Caco-2 (cell line): ENCODE data around the gene F12. TPM values are rescaled to one million over a fixed set of nuclear protein-coding genes. Genes with fewer than 3 reads are reported as not detected.

ENCODE experiments used
- BruUV-seq: library from RNA; stranded (reverse); fragments of 400-500 nt; replicated peaks from 2 replicates; lab custom pipeline; 2021; lab: Mats Ljungman, UMichigan
- CTCF ChIA-PET: fragments of 300-600 bp; sonication (Branson Sonifier 250); formaldehyde crosslinking; loops from one replicate; lab custom pipeline; 2022; ENCODE audit warnings: antibody characterized with exemption; lab: Charles Lee
- POLR2A ChIA-PET: fragments of 300-600 bp; sonication (Branson Sonifier 250); formaldehyde crosslinking; loops from one replicate; lab custom pipeline; 2022; ENCODE audit warnings: antibody characterized with exemption; lab: Charles Lee
- DNase-seq, 2 experiments: peaks; one replicate each; pipeline versions ENCODE4 v3.0.0 to v3.0.0-alpha.2; 2020 to 2022
- H3K27me3 ChIP-seq: replicated peaks from 2 replicates; pipeline ENCODE4 v1.6.0; 2011; ENCODE audit warnings: low read length; ENCODE audit not compliant: control insufficient read depth, insufficient read depth
- H3K36me3 ChIP-seq: 2 replicates; pipeline ENCODE4 v1.5.1; 2011; ENCODE audit warnings: low read length; ENCODE audit not compliant: control insufficient read depth, insufficient read depth
- H3K4me1 ChIP-seq: fragments of 250-450 bp; sonication (Bioruptor Pico); 2 replicates; pipeline ENCODE4 v1.5.1; 2020; ENCODE audit warnings: mild to moderate bottlenecking
- H3K4me3 ChIP-seq: 2 replicates; pipeline ENCODE4 v1.5.1; 2011; ENCODE audit warnings: low read depth, mild to moderate bottlenecking, control low read depth, low read length
- H3K9me3 ChIP-seq: fragments of 250-450 bp; sonication (Bioruptor Pico); 2 replicates; pipeline ENCODE4 v1.5.1; 2020; ENCODE audit warnings: mild to moderate bottlenecking, moderate library complexity
- H3K27ac Mint-ChIP-seq: one replicate; pipeline ENCODE4 v1.8.0; 2022; ENCODE audit warnings: mixed read lengths; ENCODE audit not compliant: unreplicated experiment
- H3K27me3 Mint-ChIP-seq: one replicate; pipeline ENCODE4 v1.8.0; 2022; ENCODE audit warnings: mixed read lengths; ENCODE audit not compliant: insufficient read depth, unreplicated experiment
- H3K36me3 Mint-ChIP-seq: one replicate; pipeline ENCODE4 v1.8.0; 2022; ENCODE audit warnings: mild to moderate bottlenecking, mixed read lengths; ENCODE audit not compliant: insufficient read depth, unreplicated experiment
- H3K4me1 Mint-ChIP-seq: one replicate; pipeline ENCODE4 v1.8.0; 2022; ENCODE audit warnings: low read depth, mixed read lengths; ENCODE audit not compliant: unreplicated experiment
- H3K4me3 Mint-ChIP-seq: one replicate; pipeline ENCODE4 v1.8.0; 2022; ENCODE audit warnings: mild to moderate bottlenecking, moderate library complexity, mixed read lengths; ENCODE audit not compliant: unreplicated experiment
- H3K9me3 Mint-ChIP-seq: one replicate; pipeline ENCODE4 v1.8.0; 2022; ENCODE audit warnings: mixed read lengths; ENCODE audit not compliant: unreplicated experiment
- intact Hi-C: fragments of 100-400 bp; cut with micrococcal nuclease; formaldehyde crosslinking; loops from one replicate; pipeline ENCODE4 v1.10.0; 2022; ENCODE audit not compliant: unreplicated experiment
- total RNA-seq: library from RNA; stranded (reverse); gene quantifications from 2 replicates; pipeline ENCODE4 v1.2.3, GENCODE V29; 2022
- TF ChIP-seq, protein P1 (sequence below), 2 experiments: fragments of 200-600 bp in 1 of 2; IDR thresholded peaks; 1 replicate in 1 of 2; 2 replicates in 1 of 2; pipeline versions ENCODE4 v1.5.1 to v1.8.0; 2011 to 2022; ENCODE audit warnings: antibody characterized with exemption in 1 of 2, control low read depth in 1 of 2, inconsistent platforms in 1 of 2, low read depth in 1 of 2, low read length in 1 of 2, mild to moderate bottlenecking in 1 of 2, moderate library complexity in 1 of 2; ENCODE audit not compliant: insufficient read depth in 1 of 2, severe bottlenecking in 1 of 2, unreplicated experiment in 1 of 2

Gene F12
- total RNA-seq, 1 experiment from 2014 or later = 13.3 TPM

DNA sequence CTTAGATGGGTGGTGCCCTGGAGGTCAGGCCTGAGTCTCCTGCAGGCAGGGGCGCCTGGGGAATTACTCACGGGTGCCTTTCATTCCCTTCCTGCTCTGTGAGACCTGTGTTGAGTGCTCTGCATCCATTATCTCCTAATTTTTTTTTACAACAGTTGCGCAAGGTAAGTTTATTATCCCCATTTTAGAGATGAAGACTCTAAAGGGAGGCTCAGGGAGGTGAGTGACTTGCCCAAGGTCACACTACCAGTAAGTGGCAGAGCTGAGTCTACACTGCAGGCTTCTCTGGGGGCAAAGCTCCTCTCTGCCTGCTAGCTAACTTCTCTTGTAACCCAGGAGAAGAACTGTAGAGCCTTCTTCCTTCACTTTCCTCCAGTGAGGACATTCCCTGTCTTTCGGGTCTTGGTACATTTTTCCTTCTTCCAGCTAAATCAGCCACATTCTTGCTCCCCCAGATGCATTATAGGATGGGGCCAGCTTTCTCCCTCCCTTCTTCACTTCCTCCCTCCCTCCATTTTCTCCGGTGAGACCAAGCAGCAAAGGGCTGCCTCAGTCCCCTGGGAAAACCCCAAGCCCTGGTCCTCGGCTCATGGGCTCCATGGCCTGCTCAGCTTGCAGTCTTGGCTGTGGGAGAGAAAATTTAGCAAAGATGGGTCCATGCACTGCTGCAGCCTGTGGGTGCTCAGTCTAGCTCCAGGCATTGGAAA, 39.0 kb upstream of the F12 start:
- CTCF ChIA-PET = interaction anchor here (0.5 to 6.4 kb wide), 5 partner anchors 45 to 78 kb away, joined by 3 to 78 read pairs (median 5); no protein-coding TSS in a partner anchor
- peak overlapping the region; percentile 2 for H3K27ac Mint-ChIP-seq

DNA sequence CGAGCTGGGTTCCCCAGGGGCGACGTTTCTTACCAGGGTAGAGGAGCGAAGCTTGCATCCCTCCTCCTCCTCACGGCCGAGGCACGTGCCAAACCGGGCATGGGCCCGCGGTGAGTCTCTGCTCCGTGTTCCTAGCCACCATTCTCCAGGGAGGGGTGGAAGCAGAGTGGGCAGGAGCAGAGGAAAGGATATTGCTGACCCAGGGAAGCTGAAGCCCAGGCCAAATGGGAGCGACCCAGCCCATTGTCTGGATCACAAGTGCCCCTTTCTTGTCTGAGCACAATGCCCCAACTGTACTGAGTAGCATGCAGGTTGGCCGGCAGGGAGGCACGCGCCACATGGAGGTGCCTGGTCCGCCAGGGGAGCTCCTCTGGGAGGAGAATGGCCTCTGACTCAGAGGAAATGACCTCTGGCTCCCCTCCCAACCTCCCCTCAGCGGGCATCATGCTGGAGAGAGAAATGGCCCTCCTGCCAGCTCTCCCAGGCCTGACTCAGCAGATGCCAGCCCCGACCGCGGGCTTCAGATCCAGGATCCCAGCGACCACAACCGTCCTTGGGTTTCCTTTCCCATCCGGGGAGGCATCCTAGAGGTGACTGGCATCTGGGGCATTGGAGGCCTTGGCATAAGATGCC, 38.4 kb upstream of the F12 start:
- Histone ChIP-seq H3K4me1 (peaks cover 6% of the 10 kb centered on the region; the same call in 1 of the 2 replicates), H3K36me3 (no peaks in the 10 kb centered on the region; the same call in 1 of the 2 replicates), H3K9me3 (no peaks in the 10 kb centered on the region), H3K4me3 (peak overlapping the region; percentile 78), H3K27me3 (no peaks in the 10 kb centered on the region)
- DNase-seq = no peak
- peaks cover 6% of the 10 kb centered on the region for H3K27me3 Mint-ChIP-seq
- H3K9me3 Mint-ChIP-seq = no peaks in the 10 kb centered on the region
- peak overlapping the region; percentile 70 for H3K4me3 Mint-ChIP-seq
- peaks cover 55% of the 10 kb centered on the region for H3K36me3 Mint-ChIP-seq
- TF ChIP-seq, protein P1, sequence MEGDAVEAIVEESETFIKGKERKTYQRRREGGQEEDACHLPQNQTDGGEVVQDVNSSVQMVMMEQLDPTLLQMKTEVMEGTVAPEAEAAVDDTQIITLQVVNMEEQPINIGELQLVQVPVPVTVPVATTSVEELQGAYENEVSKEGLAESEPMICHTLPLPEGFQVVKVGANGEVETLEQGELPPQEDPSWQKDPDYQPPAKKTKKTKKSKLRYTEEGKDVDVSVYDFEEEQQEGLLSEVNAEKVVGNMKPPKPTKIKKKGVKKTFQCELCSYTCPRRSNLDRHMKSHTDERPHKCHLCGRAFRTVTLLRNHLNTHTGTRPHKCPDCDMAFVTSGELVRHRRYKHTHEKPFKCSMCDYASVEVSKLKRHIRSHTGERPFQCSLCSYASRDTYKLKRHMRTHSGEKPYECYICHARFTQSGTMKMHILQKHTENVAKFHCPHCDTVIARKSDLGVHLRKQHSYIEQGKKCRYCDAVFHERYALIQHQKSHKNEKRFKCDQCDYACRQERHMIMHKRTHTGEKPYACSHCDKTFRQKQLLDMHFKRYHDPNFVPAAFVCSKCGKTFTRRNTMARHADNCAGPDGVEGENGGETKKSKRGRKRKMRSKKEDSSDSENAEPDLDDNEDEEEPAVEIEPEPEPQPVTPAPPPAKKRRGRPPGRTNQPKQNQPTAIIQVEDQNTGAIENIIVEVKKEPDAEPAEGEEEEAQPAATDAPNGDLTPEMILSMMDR (IDR thresholded peaks at IDR 0.05; ENCODE audit: insufficient read depth in 1 of 2, low read depth in 1 of 2, low read length in 1 of 2, severe bottlenecking in 1 of 2, unreplicated experiment in 1 of 2) = no peak
- intact Hi-C loops = loop anchor here (2.0 kb wide), 2 partner anchors 21 to 43 kb away; partner anchors contain the start of gene GRK6
- CTCF ChIA-PET = interaction anchor here (0.5 to 6.4 kb wide), 5 partner anchors 44 to 77 kb away, joined by 3 to 78 read pairs (median 6); no protein-coding TSS in a partner anchor
- POLR2A ChIA-PET = interaction anchor here (0.6 to 2.4 kb wide), 2 partner anchors 21 to 45 kb away, joined by 3 to 13 read pairs; partner anchors contain the start of gene GRK6
- BruUV-seq = no TSS peak
- peak overlapping the region; percentile 2 for H3K27ac Mint-ChIP-seq
- H3K4me1 Mint-ChIP-seq = peaks cover 8% of the 10 kb centered on the region

More for the DNA sequence above, 39.0 kb upstream of the F12 start:
- POLR2A ChIA-PET = interaction anchor here (1.5 to 2.4 kb wide), 2 partner anchors 22 to 46 kb away, joined by 4 to 13 read pairs; partner anchors contain the start of gene GRK6
- Mint-ChIP-seq H3K9me3 (no peaks in the 10 kb centered on the region), H3K27me3 (peaks cover 6% of the 10 kb centered on the region), H3K4me1 (peaks cover 8% of the 10 kb centered on the region), H3K36me3 (peaks cover 53% of the 10 kb centered on the region), H3K4me3 (peak overlapping the region; percentile 70)
- no peaks in the 10 kb centered on the region for H3K9me3 ChIP-seq
- no peaks in the 10 kb centered on the region; the same call in none of the 2 replicates for H3K36me3 ChIP-seq
- no peaks in the 10 kb centered on the region for H3K27me3 ChIP-seq
- peaks cover 6% of the 10 kb centered on the region; the same call in 1 of the 2 replicates for H3K4me1 ChIP-seq
- no peak for DNase-seq
- TF ChIP-seq, protein P1 (IDR thresholded peaks at IDR 0.05; ENCODE audit: insufficient read depth in 1 of 2, low read depth in 1 of 2, low read length in 1 of 2, severe bottlenecking in 1 of 2, unreplicated experiment in 1 of 2) = no peak
- intact Hi-C loops = no loop called here
- no peak overlapping the region for H3K4me3 ChIP-seq
- no TSS peak for BruUV-seq
